ENCODE results near the gene RAP1A.

The RAP1A gene

DNA sequence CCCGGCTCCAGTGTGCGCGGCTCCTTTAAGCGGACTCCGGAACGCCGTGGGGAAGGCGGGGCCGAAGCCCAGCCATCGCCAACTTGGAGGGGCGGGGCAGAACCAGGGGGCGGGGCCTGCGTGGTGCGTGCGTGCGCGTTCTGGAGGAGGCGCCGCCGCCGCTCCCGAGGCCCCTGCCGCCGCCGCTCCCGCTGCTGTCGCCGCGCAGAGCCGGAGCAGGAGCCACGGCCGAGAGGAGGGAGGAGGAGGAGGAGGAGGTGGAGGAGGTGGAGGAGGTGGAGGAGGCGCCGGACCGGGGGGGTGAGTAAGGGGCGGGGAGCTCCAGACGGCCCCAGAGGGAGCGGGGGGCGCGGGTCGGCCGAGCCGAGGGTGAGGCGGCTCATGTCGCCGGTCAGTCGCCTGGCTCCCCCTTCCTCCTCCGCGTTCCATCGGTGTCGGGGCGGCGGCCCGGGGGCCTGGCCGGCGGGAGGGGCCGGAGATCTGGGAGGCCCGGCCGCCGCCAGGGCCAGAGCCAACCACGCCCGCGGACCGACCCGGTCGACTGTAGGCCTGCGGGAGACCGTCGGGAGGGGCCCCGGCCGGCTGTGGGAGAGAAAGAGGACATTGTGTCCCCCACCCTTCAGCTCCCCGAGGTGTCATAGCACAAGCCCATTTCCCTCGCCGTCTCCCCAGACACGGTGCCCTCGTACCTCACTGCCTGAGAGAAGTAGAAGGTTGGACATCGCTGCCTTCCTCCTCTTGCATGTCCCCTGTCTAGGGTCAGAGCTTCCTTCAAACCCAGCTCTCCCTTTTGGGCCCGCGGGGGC is at the start of gene RAP1A:
Gene RAP1A (plus strand): TSS at position 155 of the 806 bp plus-strand sequence. CDS start 71,572 bp downstream, outside the sequence.
- peak; percentile 92 to 96 for DNase-seq

DNA sequence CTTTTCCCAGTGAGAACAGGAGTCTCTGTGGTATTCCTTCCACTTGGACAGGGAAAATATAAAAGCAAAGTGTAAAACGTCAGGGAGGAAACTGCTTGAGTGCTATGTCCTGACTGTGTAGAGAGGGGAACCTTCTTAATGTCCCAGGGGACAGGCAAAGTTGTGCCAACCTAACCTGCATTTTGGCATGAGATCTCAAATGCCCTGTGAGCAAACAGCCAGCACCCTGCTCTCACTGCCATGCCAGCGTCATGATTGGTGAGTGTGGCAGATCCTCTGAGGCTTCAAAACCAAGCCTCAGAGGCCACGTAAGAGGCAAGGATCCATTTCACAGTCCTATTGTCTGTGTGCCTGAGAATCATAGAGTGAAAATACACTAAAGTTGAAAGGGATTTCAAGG is 49.7 kb upstream of the RAP1A start:
- no peak for DNase-seq

DNA sequence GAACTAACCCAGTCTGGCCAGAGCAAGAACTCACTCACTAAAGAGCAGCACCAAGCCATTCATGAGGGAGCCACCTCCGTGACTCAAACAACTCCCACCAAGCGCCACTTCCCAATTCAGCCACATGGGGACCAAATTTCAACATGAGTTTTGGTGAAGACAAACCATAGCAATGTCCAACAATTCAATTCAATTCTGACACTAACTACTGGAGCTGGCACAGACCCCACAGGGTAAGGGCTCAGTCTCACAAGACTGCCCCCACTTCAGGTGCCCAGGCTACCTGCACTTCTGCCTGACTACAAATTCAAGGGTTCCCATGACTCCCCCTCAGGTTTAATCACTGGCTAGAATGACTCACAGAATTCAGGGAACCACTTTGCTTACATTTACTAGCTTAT is 48.8 kb upstream of the RAP1A start:
- peak; percentile 23 to 58 for DNase-seq

DNA sequence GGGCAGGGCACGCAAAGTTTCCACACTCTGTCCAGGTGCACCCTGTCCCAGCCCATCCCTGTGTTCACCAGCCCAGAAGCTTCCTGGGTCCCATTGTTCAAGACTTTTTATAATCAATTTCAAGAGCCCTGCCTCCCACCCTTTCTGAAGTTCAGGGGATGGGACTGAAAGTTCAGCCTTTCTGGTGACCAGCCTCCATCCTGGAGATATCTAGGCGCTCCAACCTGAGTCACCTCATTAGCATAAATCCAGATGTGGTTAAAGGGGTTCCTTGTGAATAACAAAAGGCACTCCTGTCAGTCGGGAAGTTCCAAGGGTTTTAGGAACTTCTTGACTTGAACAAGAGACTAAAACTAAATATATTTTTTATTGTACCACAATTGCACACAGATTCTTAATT is 48.4 kb upstream of the RAP1A start:
- DNase-seq: no peak

DNA sequence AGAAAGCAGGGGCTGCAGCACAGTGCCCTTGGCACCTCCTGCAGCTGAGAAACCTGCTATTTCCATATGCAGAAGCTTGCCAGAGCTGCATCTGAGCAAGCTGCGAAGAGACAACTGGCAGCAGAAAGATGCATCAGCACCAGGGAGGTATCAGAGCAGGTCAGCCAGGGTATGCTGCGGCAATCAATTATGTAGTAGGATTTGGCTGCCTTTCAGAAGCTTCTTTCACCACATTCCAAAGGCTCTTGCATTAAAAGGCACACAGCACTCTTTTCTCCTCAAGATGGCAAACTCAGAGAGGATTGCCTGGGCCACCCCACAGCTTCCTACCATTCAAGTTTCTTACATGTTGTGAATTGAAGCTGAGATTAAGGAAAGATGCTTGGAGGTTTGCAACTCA is 47.6 kb upstream of the RAP1A start:
- DNase-seq: no peak

DNA sequence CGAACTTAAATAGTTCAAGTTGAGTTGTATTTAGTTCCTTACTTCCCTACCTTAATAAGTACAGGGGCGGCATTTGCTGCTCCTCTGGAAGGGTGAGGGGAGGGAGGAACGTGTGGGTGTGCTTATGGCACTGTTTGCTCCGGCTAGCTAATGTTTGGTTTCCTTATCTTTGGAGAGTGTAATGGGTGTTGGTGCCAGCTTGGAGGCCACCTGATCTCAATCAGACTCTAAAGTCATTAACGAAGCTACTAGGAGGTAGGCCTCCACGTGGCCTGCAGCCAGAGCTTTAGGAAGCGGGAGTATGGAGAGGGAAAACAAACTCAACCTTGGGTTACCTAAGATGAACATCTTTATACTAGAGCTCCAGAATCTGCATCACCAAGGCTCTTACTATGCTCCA is 43.0 kb upstream of the RAP1A start:
- no peak for DNase-seq

DNA sequence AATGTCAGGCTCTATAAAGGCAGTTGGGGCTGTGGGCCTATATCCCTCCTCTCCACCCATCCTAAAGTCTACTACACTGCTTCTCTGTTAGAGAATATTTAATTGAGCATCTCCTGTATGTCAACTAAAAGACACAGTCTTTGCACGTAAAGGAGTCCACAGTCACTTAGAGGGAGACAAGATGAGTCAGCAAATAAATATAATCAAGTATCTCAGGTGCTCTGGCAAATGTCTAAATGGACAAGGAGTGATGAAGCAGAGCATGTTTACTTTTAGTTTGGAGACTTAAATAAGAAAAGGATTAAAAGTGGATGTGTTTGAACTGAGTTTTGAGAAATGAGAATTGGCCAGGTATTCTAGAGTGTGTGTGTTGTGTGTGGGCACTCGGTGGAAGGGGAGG is 41.8 kb upstream of the RAP1A start:
- DNase-seq: no peak

DNA sequence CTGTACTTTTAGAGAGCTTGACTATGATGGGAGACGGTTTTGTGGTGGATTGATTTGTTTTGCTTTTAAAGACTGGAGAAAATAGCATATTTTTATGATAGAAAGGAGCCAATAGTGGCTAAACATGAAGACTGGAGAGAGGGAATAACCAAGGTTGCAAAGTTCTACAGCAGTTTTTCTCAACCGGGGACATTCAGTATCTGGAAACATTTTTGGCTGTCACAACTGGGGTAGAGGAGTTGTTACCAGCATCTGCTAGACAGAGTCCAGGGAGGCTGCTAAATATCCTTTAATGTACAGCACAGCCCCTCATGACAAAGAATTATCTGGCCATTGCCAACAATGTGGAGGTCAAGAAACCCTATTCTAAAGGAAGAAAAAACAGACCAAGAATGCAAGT is 38.4 kb upstream of the RAP1A start:
- no peak for DNase-seq

DNA sequence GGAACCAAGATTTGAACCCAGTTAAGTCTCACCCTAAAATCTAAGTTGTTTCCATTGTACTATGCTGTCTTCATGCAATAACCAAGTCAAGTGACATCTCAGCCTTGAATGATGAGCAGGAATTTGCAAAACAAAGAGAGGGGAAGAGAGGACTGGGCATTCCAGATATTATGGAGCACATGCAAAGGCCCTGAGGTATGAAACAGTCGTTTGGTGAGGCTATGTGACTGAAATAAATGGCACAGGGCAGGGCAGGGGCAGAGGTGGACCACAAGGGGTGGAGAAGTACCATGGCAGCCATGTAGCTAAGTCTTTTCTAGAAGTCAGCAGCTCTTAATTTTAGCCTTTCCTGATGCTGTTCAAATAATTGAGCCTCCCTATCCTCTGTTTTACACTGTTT is 37.6 kb upstream of the RAP1A start:
- DNase-seq: no peak

DNA sequence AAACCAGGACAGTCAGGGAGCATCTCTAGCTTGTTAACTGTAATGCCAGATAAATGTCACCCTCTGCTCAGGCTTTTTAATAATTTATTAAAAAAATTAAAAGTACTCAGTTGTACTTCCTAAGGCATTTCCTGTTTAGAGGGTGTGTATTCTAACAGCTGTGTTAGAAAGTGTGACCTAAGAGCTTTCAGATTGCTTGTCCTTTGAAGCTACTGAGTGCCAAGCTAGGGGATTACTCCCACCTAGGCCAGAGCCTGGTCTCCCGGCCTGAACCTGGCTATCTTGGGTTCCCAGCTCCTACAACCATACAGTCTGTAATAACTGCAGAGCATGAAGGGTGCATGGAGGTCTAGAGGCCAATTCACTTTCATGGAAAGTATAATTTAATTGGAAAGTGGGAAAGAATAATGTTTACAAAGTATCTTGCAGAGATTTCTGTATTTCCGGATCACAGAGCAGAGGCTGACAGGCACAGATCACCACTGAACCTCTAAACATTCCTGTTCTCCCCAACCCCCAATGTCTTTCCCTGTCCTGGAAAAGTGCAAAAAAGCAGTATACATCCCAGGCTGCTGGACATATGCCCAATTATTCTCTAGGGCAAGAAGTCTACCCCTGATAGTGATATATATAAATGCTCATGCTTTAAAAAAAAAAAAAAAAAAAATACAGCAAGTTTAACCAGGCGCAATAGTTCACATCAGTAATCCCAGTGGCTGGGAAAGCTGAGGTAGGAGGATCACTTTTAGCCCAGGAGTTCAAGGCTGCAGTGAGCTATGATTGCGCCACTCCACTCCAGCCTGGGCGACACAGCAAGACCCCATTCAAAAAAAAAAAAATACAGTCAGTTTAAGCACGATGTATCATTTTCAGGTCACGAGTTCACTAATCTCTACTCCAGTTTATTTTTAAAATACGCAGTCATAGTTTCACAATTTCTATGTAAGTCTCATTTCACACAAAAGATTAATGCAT is 36.7 kb upstream of the RAP1A start:
- DNase-seq: no peak

DNA sequence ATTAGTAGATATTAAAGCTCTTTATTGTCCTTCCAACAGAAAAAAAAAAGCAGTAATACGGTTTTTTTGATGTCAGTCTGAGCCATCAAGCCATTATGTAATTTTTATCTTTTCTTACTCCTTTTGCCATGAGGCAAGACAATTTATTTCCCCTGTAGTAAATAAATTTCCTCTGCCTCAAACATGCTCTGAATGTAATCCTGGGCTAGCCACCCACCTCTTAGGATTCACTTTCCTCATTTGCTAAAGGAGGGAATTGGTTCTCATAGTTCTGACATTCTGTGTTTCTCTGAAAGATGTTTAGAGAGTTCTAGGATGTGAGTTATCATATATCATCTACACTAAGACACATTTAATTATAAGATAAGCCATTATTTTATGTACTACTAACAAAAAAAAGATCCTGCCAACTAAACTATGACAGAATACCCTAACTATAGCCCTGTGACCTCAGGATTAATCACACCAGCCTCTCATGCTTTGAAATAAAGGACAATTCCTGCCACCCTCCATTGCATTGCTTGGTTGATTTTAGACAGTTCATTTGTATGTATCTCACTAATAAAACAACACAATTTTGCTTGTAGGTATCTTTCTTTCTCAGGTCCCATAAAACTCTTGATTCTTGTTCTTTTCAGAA is 34.0 kb upstream of the RAP1A start:
- DNase-seq: no peak

DNA sequence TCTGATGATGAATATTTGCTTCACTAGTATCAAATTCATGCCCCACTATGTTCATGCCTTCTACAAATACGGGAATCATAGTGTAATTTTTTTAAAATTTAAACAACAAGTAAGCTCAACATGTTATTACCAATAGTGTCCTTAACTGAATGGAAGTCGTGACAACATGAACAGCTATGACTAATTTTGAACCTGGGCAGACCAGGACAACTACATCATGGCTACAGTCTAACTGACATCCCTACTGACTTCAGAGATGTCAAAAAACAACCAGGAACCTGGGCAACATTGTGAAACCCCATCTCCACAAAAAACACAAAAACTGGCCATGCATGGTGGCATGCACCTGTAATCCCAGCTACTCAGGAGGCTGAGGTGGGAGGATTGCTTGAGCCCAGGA is 33.5 kb upstream of the RAP1A start:
- no peak for DNase-seq

DNA sequence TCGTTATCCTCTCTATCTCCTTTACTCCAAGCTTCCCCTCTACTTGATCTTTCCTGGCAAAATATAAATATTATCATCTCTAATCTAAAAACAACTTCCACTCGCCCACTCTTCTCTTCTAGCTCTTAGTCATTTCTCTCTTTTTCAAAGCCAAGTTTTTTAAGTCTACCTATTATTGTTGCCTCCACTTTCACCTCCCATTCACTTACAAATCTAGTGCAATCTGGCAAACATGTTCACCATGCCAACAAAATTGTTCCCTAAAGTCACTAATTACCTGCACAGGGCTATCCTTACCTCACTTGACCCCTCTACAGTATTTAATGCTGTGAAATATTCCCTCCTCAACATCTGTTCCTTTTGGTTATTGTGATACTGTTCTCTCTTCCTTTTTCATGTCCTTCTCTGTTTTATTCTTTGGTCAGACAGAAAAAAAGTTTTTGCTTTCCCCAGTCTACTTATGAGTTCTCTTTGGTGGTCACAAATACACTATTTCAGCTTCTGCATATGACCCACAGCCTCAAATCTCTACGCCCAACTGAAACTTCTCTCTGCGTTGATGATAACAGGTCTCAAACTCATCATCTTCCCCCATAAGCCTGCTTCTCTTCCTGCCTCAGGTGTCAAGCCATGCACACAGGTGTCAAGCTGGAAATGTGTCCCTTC is 31.9 kb upstream of the RAP1A start:
- DNase-seq: no peak

DNA sequence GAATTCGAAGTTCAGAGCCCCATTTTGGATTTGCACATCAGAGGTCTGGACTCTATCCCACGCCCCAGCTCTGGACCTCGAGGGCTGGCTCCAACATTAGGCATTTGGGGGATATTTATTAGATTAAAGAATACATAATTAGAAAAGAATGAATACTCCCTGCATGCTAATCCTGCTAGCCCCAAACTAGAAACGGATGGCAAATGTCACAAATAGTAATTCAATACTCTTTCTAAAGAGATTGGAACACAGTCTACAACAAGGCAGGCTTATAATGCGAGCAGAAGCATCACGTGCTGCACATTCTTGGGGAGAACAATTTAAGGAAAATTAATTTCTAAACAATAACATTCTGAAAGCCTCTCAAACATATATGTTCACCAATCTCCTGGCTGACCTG is 27.7 kb upstream of the RAP1A start:
- no peak for DNase-seq

DNA sequence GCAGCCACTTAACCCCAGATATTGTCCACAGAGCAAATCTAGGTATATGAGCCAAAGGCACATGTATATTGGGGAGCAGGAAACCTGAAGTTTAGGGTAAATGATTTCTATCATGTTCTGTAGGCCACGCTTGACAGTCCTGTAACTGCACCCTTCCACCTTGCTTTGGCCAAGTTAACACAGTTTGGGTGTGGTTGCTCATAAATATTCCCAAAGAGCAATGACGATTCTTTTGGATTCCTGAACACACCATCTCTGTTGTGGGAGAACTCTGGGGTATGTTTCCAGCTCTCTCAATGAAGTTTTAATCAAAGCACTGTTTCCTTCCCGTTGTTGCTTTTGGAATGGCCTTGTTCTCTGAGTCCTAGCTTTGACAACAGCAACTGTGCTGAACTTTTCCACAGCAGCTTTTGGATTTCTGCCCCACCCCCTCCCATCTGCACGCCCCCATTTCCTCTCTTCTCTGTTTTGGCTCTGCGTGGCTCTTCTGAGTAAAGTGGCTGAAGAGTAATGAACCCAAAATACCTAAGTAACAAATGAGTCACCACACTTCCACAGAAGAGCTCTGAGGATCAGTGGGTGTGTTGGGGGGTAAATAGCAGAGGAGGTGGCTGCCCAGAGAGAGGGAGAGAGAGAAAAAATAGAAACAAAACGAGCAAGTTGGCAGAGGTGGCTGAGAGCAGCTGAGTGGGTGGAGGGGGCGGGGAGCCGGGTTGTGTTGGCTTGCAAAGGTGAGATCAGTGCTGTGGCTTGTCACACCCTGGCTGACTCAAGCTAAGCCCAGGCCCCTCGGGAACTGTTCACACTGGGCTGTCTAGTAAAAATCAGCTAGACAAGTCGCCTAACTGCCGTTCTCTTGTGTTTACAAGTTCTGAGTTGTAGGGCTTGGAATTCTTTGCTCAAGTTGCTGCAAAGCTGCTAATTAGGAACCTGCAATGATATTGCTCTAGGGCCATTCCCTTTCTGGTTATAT is 26.9 kb upstream of the RAP1A start:
- peak; percentile 83 to 86 for DNase-seq

DNA sequence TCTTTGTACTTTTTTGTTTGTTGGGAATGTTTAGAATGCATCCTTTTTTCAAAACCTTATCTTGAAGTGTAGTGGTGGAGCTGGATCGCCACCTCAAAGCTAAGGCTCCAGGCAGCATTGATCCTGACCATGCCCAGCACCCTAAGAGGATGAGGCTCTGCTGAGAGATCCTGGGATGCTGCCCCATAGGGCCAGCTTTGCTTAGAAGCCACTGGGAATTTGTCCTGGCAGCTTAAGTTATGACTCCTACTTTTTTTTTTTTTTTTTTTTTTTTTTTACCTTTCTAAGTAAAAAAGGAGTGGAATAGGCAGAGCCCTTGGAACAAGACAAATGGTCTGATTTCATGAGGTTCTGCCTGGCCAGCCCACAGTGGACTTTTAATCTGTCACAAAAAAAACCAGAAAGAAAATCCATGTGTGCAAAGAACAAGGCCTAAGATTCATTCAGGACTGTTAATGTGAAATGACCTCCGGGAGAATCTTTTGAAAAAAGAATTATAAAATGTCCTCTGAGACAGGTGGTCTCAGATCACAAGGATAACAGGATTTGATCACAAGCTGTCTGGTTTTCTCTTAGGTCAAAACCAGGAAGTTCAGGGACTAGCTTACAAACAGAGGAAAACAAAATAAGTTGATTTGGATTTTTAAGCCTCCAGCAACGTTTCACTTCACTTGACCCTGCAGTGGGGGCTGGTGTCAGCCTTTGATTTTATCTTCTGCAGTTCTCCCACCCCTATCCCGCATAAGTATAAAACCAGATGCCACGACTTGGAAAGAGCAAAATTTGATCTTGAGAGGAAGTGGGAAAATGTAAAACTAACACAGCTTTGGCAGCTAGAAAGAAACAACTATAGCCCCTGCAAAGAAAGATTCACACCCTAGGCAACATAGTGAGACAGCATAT is 25.9 kb upstream of the RAP1A start:
- DNase-seq: no peak

DNA sequence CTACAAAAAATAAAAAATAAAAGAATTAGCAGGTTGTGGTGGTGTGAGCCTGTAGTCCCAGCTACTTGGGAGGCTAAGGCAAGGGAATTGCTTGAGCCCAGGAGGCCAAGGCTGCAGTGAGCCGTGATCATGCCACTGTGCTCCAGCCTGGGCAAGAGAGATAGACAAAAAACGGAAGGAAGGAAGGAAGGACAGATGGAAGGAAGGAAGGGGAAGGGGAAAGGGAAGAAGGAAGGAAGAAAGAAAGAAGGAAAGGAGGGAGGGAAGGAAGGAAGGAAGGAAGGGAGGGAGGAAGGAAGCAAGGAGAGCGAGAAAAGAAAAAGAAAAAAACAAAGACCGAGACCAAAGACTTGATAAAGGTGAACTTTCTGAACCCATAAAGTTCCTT is 25.3 kb upstream of the RAP1A start:
- DNase-seq: no peak

DNA sequence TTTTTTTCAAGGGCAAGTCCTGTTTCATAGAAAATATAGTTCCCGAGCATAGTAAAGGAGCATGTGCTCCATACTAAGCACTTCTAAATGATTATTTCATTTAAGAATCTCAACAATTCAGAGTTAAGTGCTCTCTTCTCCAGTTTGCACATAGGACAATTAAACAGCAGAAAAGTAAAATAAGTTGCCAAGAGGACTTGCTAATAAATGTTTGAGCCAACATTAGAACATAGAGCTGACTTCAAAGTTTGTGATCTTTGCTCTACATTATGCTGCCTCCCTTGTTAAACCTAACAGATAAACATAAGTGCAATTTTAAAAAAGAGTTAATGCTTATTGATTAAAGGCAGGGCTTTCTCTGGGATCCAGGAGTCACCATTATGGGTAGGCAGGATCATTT is 23.8 kb upstream of the RAP1A start:
- no peak for DNase-seq

DNA sequence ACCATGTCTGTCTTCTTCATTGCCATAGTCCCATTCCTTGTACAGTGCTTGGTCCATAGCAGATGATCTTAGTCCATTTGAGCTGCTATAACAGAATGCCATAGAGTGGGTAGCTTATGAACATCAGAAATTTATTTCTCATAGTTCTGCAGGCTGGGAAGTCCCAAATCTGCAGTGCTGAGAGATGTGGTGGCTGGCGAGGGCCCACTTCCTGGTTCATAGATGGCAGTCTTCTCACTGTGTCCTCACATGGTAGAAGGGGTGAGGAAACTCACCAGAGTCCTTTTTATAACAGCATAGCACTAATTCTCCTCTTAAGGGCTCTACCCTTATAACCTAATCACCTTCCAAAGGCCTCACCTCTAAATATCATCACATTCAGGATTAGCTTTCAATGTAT is 23.1 kb upstream of the RAP1A start:
- DNase-seq: peak; percentile 57 to 77

DNA sequence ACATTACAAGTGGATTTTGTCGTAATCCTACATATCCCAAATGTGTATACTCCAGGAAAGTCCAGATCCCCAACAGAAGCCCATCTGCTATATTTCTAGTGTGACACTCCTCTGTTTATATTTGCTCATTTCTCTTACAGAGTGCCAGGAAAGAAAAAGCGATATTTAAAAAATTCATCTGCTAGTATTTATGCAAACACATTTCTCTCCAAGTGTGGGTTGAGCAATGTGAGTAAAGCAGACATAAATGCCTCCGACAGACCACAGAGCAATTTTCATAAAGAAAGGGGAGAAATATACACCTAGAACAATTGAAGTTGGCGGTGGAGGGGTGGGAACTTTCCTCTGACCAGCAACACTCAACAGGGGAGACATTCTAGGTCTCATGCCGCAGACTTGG is 22.2 kb upstream of the RAP1A start:
- no peak for DNase-seq

DNA sequence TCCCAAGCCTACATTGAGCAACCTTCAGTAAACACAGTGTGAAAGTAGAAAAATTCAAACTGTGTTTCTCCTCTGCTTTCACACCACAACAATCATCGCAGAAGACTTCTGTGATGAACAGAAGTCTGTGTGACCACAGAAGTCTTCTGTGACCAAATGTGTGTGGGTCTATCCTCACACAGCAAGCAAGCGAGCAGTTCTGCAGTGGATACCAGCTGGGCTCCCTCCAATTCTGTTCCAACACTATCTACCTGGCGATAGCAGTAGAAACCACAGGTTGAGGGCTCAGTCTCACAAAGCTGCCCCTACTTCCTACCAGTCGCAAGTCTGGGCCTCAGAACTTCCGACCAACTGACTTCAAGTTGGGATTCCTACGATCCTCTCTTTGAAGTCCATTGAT is 21.0 kb upstream of the RAP1A start:
- peak in 1 of 2 donors; percentile 52 for DNase-seq

Measured in CD4-positive, alpha-beta T cell treated with Interferon alpha-2 for 1 hour (primary cell).